Activated CD4-positive, CD25-positive, alpha-beta regulatory T cell treated with anti-CD3 and anti-CD28 coated beads, Interleukin-2, amount 50 U/mL, for 16 hours (primary cell): ENCODE results near the gene GALNT18.

Experiments
- DNase-seq: peaks from one replicate; pipeline ENCODE4 v3.0.0-alpha.2; 2020; ENCODE audit warnings: low read depth, low spot score

GALNT18 gene

GRCh38 chr11:11272254-11272653 is 349.6 kb downstream of the GALNT18 start:
- no peak for DNase-seq

- no peak for DNase-seq
Measured at GRCh38 chr11:11270236-11270775, 351.5 kb downstream of the GALNT18 start.

GRCh38 chr11:11268706-11269105 is 353.1 kb downstream of the GALNT18 start:
- no peak for DNase-seq

GRCh38 chr11:11268119-11268518 is 353.7 kb downstream of the GALNT18 start:
- no peak for DNase-seq

- DNase-seq = no peak
Measured at GRCh38 chr11:11267312-11267711, 354.5 kb downstream of the GALNT18 start.

GRCh38 chr11:11265994-11266606 is 355.7 kb downstream of the GALNT18 start:
- no peak for DNase-seq

GRCh38 chr11:11265320-11265719 is 356.5 kb downstream of the GALNT18 start:
- DNase-seq = no peak

- no peak for DNase-seq
Measured at GRCh38 chr11:11263238-11264005, 358.4 kb downstream of the GALNT18 start.

GRCh38 chr11:11262171-11262920 is 359.5 kb downstream of the GALNT18 start:
- DNase-seq = no peak

- no peak for DNase-seq
Measured at GRCh38 chr11:11261629-11262028, 360.2 kb downstream of the GALNT18 start.

GRCh38 chr11:11260903-11261302 is 360.9 kb downstream of the GALNT18 start:
- DNase-seq = no peak

- no peak for DNase-seq
Measured at GRCh38 chr11:11253995-11254394, 367.8 kb downstream of the GALNT18 start.

GRCh38 chr11:11253497-11253896 is 368.3 kb downstream of the GALNT18 start:
- no peak for DNase-seq

GRCh38 chr11:11252403-11252802 is 369.4 kb downstream of the GALNT18 start:
- no peak for DNase-seq

- DNase-seq = no peak
Measured at GRCh38 chr11:11251394-11251970, 370.3 kb downstream of the GALNT18 start.

GRCh38 chr11:11250470-11250869 is 371.3 kb downstream of the GALNT18 start:
- DNase-seq = no peak

GRCh38 chr11:11247576-11247975 is 374.2 kb downstream of the GALNT18 start:
- DNase-seq = no peak

- DNase-seq = no peak
Measured at GRCh38 chr11:11247086-11247485, 374.7 kb downstream of the GALNT18 start.

- no peak for DNase-seq
Measured at GRCh38 chr11:11246166-11246565, 375.6 kb downstream of the GALNT18 start.

- no peak for DNase-seq
Measured at GRCh38 chr11:11245453-11245852, 376.4 kb downstream of the GALNT18 start.

GRCh38 chr11:11244470-11245080 is 377.2 kb downstream of the GALNT18 start:
- DNase-seq = no peak
